ENCODE measurements around the gene VEGFC. TPM values are rescaled to one million over a fixed set of nuclear protein-coding genes. Genes with fewer than 3 reads are reported as not detected.

Gene VEGFC
- polyA plus RNA-seq, 1 of the 3 experiments (the other 2 are of a cell fraction): 81.9 TPM

- WGBS (ENCODE audit: low lambda C conversion rate): 31% methylated on average over 2 of the region's 2 CpGs
- Histone ChIP-seq H3F3A (replicated peaks; ENCODE audit: insufficient read depth) (peaks cover 66% of the 10 kb centered on the region), H4K20me1 (ENCODE audit: insufficient read depth) (peaks cover 93% of the 10 kb centered on the region), H3K9me2 (no peaks in the 10 kb centered on the region), H3K4me3 (ENCODE audit: low read depth in 2 of 2, low read length in 1 of 2) (no peak overlapping the region), H3K4me1 (ENCODE audit: control insufficient read depth in 1 of 2, insufficient read depth in 2 of 2, low read depth in 1 of 2, low read length in 1 of 2) (peaks cover 0 to 32% of the 10 kb centered on the region in 2 experiments; a peak in 3 of 4 replicates), H3K36me3 (replicated peaks in 1 of 2; ENCODE audit: control insufficient read depth in 1 of 2, insufficient read depth in 2 of 2, low read length in 1 of 2) (peaks cover 0 to 34% of the 10 kb centered on the region in 2 experiments), H2AFZ (ENCODE audit: low read depth) (no peak overlapping the region), H3K9me3 (no peaks in the 10 kb centered on the region), H3K27me3 (ENCODE audit: insufficient read depth) (no peaks in the 10 kb centered on the region), H3K79me2 (ENCODE audit: insufficient read depth) (peaks cover 100% of the 10 kb centered on the region), H3K9ac (no peak overlapping the region), H3K4me2 (peak overlapping the region; percentile 35; the same call in 1 of the 2 replicates), H3K27ac (ENCODE audit: low read depth in 2 of 2, low read length in 1 of 2) (peak overlapping the region in 1 of 2 experiments; percentile 82; a peak in 2 of 4 replicates)
- ChIA-PET POLR2A (no interaction called here), CTCF (no interaction called here)
- DNase-seq: no peak
- peak; percentile 60; the same call in 1 of the 2 replicates for TF ChIP-seq MEF2A (IDR thresholded peaks at IDR 0.05; ENCODE audit: borderline replicate concordance, low read depth)
- peak; percentile 49 for TF ChIP-seq JUND (IDR thresholded peaks at IDR 0.05)
- no peak for TF ChIP-seq FOXM1 (IDR thresholded peaks at IDR 0.05; ENCODE audit: low read depth)
- 0 out of 2 replicates have a peak, but pooled peaks have one; percentile 8 for TF ChIP-seq TCF12 (IDR thresholded peaks at IDR 0.05)
- no peak for TF ChIP-seq GATA2 (CRISPR knock-in tag; IDR thresholded peaks at IDR 0.05)
- peak; percentile 39; the same call in 1 of the 2 replicates for TF ChIP-seq FOSL2 (IDR thresholded peaks at IDR 0.05; ENCODE audit: borderline replicate concordance, low read depth)
Observed at GRCh38 chr4:176755613-176756012, 37.1 kb downstream of the VEGFC start.

GRCh38 chr4:176755001-176755400 lies 37.7 kb downstream of the VEGFC start:
- WGBS (ENCODE audit: low lambda C conversion rate): 28% methylated on average over 2 of the region's 2 CpGs

More at GRCh38 chr4:176755001-176755400, 37.7 kb downstream of the VEGFC start:
- POLR2A ChIA-PET: no interaction called here
- H2AFZ ChIP-seq (ENCODE audit: low read depth): no peak overlapping the region
- H3K9me3 ChIP-seq: no peaks in the 10 kb centered on the region
- no peak for TF ChIP-seq USF1 (IDR thresholded peaks at IDR 0.05; ENCODE audit: borderline replicate concordance, low read depth)
- TF ChIP-seq EP300 (IDR thresholded peaks at IDR 0.05; ENCODE audit: borderline replicate concordance in 1 of 2, low read depth in 1 of 2, low read length in 1 of 2): no peak
- TF ChIP-seq REST (IDR thresholded peaks at IDR 0.05; ENCODE audit: low read depth, low read length): peak; percentile 85
- no peak for TF ChIP-seq FOXJ3 (CRISPR knock-in tag; IDR thresholded peaks at IDR 0.05)
- peaks cover 92% of the 10 kb centered on the region for H4K20me1 ChIP-seq (ENCODE audit: insufficient read depth)
- CTCF ChIA-PET: no interaction called here
- no peaks in the 10 kb centered on the region for H3K9me2 ChIP-seq
- peaks cover 0 to 34% of the 10 kb centered on the region in 2 experiments for H3K36me3 ChIP-seq (replicated peaks in 1 of 2; ENCODE audit: control insufficient read depth in 1 of 2, insufficient read depth in 2 of 2, low read length in 1 of 2)
- H3K4me2 ChIP-seq: peak overlapping the region; percentile 35; the same call in 1 of the 2 replicates
- peak overlapping the region; percentile 16 to 82; a peak in 3 of 4 replicates for H3K27ac ChIP-seq (ENCODE audit: low read depth in 2 of 2, low read length in 1 of 2)
- DNase-seq: no peak
- peaks cover 0 to 32% of the 10 kb centered on the region in 2 experiments; a peak in 3 of 4 replicates for H3K4me1 ChIP-seq (ENCODE audit: control insufficient read depth in 1 of 2, insufficient read depth in 2 of 2, low read depth in 1 of 2, low read length in 1 of 2)
- H3K79me2 ChIP-seq (ENCODE audit: insufficient read depth): peaks cover 100% of the 10 kb centered on the region
- no peaks in the 10 kb centered on the region for H3K27me3 ChIP-seq (ENCODE audit: insufficient read depth)
- H3F3A ChIP-seq (replicated peaks; ENCODE audit: insufficient read depth): peaks cover 72% of the 10 kb centered on the region
- no peak overlapping the region for H3K4me3 ChIP-seq (ENCODE audit: low read depth in 2 of 2, low read length in 1 of 2)
- no peak overlapping the region for H3K9ac ChIP-seq

Data from SK-N-SH (cell line).